Lung (tissue), 12 donors: ENCODE measurements around the gene KRT86. TPM values are rescaled to one million over a fixed set of nuclear protein-coding genes. Genes with fewer than 3 reads are reported as not detected.
"Not testable (repeated sequence)": the region's sequence is repeated elsewhere in the genome, so short reads cannot be mapped to it uniquely, and the experiment has no call there.

Source experiments
- ATAC-seq: fragments of 200-7000 bp; cut with Tn5 transposase; one replicate; pipeline ENCODE4 v1.9.1; 2020; ENCODE audit warnings: moderate number of reproducible peaks; ENCODE audit not compliant: insufficient read depth, low FRiP score
- DNase-seq, 3 donors: peaks; one replicate each; pipeline ENCODE4 v3.0.0-alpha.2; 2013 to 2017
- H3K27ac ChIP-seq, 2 donors: one replicate each; pipeline ENCODE4 v1.5.1; 2013; ENCODE audit warnings: mild to moderate bottlenecking in 2 of 2, moderate library complexity in 2 of 2, control low read depth in 1 of 2, inconsistent platforms in 1 of 2, low read depth in 1 of 2, low read length in 1 of 2
- H3K27me3 ChIP-seq, 3 donors: one replicate each; pipeline ENCODE4 v1.5.1; 2013; ENCODE audit warnings: low read length in 2 of 3; ENCODE audit not compliant: control insufficient read depth in 3 of 3, insufficient read depth in 3 of 3
- H3K36me3 ChIP-seq, 4 donors: one replicate each; pipeline ENCODE4 v1.5.1; 2013; ENCODE audit warnings: low read length in 4 of 4, mild to moderate bottlenecking in 1 of 4, moderate library complexity in 1 of 4; ENCODE audit not compliant: control insufficient read depth in 4 of 4, insufficient read depth in 4 of 4
- H3K4me1 ChIP-seq, 5 donors: one replicate each; pipeline ENCODE4 v1.5.1; 2013; ENCODE audit warnings: low read length in 5 of 5, mild to moderate bottlenecking in 2 of 5, moderate library complexity in 1 of 5; ENCODE audit not compliant: control insufficient read depth in 5 of 5, insufficient read depth in 5 of 5
- H3K4me3 ChIP-seq: one replicate; pipeline ENCODE4 v1.5.1; 2013; ENCODE audit warnings: mild to moderate bottlenecking, control low read depth, moderate library complexity
- H3K9ac ChIP-seq, 2 donors: one replicate each; pipeline ENCODE4 v1.5.1; 2013; ENCODE audit warnings: low read length in 2 of 2, control low read depth in 1 of 2; ENCODE audit not compliant: insufficient read depth in 1 of 2
- H3K9me3 ChIP-seq, 4 donors: one replicate each; pipeline ENCODE4 v1.5.1; 2013; ENCODE audit warnings: low read length in 3 of 4, mild to moderate bottlenecking in 1 of 4, moderate library complexity in 1 of 4; ENCODE audit not compliant: control insufficient read depth in 4 of 4, insufficient read depth in 3 of 4
- CTCF ChIP-seq: IDR thresholded peaks from 2 replicates; pipeline ENCODE4 v1.5.1; 2012; ENCODE audit warnings: mild to moderate bottlenecking; ENCODE audit errors: control extremely low read depth, extremely low read depth
- WGBS, 2 donors: extraction: QIAGEN DNeasy Blood & Tissue Kit; methylation state at CpG; one replicate each; pipeline ENCODE4 v1.1.7; 2013; 5-methylcytosine and 5-hydroxymethylcytosine counted together
- polyA plus RNA-seq, 2 donors: library from polyadenylated mRNA; stranded (reverse); fragments of 200-250 nt; gene quantifications; one replicate each; pipeline ENCODE4 v1.2.1, GENCODE V29; 2013
- total RNA-seq, 2 donors: library from RNA; depleted of rRNA in 1 of 2; stranded (reverse); fragments of >200 nt in 1 of 2; gene quantifications; one replicate each; pipeline ENCODE4 v1.2.1, GENCODE V29; 2014 to 2021
- donor health status: control.
- donor health status: control.
- donor health status: Bipolar disorder and iron deficiency.
- donor health status: healthy.
- donor health status: DM: yes; HTN: yes; CAD: no.

KRT86 gene
- total and polyA plus RNA-seq, 4 donors = 0.11 to 1.1 (median 0.31) TPM; not detected in 1

DNA sequence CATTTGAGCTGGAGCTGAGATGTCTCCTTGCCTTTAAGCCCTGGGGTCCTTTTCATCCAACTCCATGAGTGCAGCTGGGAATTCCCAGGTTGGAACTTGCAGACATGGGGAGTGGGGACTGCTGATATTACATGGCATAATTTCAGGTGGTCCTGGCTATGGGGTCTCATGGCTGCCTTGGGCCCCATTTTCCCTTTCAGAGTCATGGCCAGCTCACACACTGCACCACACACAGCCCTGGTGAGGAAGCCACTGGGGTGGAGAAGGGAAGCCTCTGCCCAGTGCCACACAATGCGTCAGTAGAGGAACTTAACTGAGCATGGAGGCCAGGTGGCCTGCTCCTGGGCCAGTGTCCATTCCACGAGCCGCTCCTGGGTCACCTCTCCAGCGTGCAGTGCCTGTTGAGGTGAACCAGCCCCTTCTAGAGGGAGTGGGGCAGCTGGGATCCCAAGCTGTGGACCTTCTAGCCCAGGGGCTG is 17.3 kb upstream of the KRT86 start:
- WGBS, 2 donors = 82 to 87% methylated on average over 4 of the region's 4 CpGs
- Histone ChIP-seq H3K9ac (no peak overlapping the region), H3K4me3 (no peak overlapping the region), H3K9me3 (no peaks in the 10 kb centered on the region), H3K27me3 (peaks cover 3 to 85% (median 73%) of the 10 kb centered on the region in 3 donors), H3K4me1 (peaks cover 0 to 6% (median 0%) of the 10 kb centered on the region in 5 donors), H3K36me3 (no peaks in the 10 kb centered on the region), H3K27ac (no peak overlapping the region)
- no peak for TF ChIP-seq CTCF
- ATAC-seq (no peak), DNase-seq (no peak)

DNA sequence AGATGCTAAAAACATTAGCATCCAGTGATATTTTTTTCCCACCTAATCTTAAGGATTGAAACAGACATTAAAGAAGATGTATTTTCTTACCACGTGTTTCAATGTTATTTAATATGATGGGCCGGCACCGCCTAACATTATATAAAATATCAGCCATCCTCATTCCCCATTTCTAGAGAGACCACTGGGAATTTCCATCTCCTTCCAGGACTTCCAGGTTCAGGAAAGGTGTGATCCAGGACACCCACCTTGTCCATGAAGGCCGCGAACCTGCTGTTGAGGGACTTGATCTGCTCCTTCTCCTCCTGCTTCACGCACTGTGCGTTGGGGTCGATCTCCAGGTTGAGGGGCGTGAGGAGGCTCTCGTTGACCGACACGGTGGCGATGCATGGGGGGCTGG is 16.5 kb upstream of the KRT86 start:
- H3K4me1 ChIP-seq, ATAC-seq, H3K36me3 ChIP-seq, DNase-seq, H3K9ac ChIP-seq, H3K9me3 ChIP-seq, H3K27ac ChIP-seq, H3K4me3 ChIP-seq: not testable (repeated sequence)
- 40 to 56% methylated on average over 13 of the region's 13 CpGs for WGBS, 2 donors
- H3K27me3 ChIP-seq = peaks cover 3 to 82% (median 74%) of the 10 kb centered on the region in 3 donors

DNA sequence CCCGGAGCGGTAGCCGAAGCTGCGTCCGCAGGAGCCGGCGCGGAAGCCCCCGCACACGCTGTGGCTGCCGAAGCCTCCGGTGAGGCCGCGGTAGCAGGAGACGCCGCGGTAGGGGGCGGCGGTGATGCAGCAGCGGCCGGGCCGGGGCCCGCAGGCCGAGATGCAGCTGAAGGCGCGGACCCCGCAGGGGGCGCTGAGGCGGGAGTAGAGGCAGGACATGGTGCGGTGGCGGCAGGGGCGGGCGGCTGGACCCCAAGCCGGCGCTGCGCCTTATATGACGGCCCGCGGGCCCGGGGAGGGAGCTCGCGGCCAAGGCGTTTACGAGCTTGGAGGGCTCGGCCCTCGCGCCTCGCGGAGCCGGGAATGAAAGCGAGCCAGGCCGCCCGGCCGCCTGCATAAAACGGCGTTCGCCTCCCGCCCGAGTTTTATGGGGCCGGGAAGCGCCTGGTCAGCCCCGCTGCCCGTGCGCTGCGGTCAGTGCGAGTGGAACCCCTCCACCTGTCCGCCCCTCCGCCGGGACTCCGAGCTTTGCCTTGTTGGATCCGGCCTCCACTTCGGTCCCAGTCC is 16.0 kb upstream of the KRT86 start:
- Histone ChIP-seq H3K36me3 (no peaks in the 10 kb centered on the region), H3K27ac (no peak overlapping the region), H3K9me3 (peaks cover 0 to 4% (median 0%) of the 10 kb centered on the region in 4 donors), H3K9ac (no peak overlapping the region), H3K27me3 (peaks cover 3 to 78% (median 74%) of the 10 kb centered on the region in 3 donors), H3K4me1 (peaks cover 0 to 6% (median 0%) of the 10 kb centered on the region in 5 donors), H3K4me3 (no peak overlapping the region)
- DNase-seq (peak; percentile 45 to 65 (median 59)), ATAC-seq (no peak)
- WGBS, 2 donors = 4 to 8% methylated on average over 53 to 72 of the region's 72 CpGs
- no peak for TF ChIP-seq CTCF

DNA sequence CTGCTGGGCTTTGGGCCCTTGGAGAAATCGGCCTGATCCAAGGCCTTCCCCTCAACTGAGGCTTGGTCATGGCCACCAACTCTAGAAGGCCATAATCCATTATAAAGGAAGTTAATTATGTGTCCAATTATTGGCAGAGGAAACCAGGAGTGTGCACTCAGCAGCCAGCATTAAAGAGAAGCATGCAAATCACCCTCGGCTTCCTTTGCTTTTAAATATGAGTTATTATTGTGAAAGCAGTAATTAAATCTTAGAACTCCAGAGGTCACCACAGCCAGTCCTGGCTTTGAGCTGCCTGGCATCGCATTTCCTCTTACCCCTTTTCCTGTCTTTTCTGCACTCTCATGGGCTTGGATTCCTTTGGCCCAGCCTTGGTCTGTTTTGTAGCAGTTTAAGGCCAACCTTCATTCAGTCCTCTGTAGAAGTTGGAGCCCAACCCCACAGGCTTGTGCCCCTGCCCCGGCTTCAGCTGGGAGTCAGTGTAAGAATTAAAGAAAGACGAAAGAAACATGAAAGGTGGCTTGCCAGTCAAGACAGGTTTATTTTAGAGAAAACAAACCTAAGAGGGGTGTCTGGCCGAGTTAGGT is 14.7 kb upstream of the KRT86 start:
- Histone ChIP-seq H3K36me3 (no peaks in the 10 kb centered on the region), H3K27ac (no peak overlapping the region), H3K27me3 (peaks cover 3 to 67% (median 66%) of the 10 kb centered on the region in 3 donors), H3K9me3 (peaks cover 0 to 4% (median 0%) of the 10 kb centered on the region in 4 donors), H3K4me1 (peaks cover 0 to 6% (median 3%) of the 10 kb centered on the region in 5 donors), H3K4me3 (no peak overlapping the region), H3K9ac (no peak overlapping the region)
- 41 to 71% methylated on average over 6 of the region's 6 CpGs for WGBS, 2 donors
- ATAC-seq (no peak), DNase-seq (peak in 1 of 3 donors; percentile 9)
- no peak for TF ChIP-seq CTCF
